ENCODE results near the gene VTCN1.

VTCN1 gene

GRCh38 chr1:117208580-117208979, 2.1 kb downstream of the VTCN1 start:
- DNase-seq: no peak

DNA sequence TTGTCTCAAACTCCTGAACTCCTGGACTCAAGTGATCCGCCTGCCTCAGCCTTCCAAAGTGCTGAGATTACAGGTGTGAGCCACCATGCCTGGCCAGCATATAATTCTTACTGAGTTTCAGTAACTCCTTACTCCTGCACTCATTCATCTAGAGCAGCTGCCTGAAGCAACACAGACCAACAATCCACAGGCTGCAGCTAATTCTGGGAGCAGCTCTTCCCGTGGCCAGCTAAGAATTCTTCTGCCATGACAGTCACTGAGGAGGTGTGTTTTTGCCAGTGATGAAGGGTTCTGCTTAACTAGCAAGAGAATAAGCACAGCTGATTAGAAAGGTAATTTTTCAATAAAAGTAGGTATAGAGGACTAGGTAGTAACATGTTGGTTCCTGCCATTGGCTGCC, 5.4 kb downstream of the VTCN1 start:
- DNase-seq: no peak

GRCh38 chr1:117201808-117202207, 8.9 kb downstream of the VTCN1 start:
- DNase-seq: no peak

GRCh38 chr1:117198097-117198496, 12.6 kb downstream of the VTCN1 start:
- DNase-seq: no peak

- DNase-seq: no peak
Measured at GRCh38 chr1:117189726-117190125, 21.0 kb downstream of the VTCN1 start.

GRCh38 chr1:117188816-117189437, 21.8 kb downstream of the VTCN1 start:
- DNase-seq: no peak

- DNase-seq: no peak
Measured at GRCh38 chr1:117188170-117188815, 22.4 kb downstream of the VTCN1 start.

GRCh38 chr1:117183112-117183511, 27.6 kb downstream of the VTCN1 start:
- DNase-seq: no peak

- no peak for DNase-seq
Measured at GRCh38 chr1:117182319-117182718, 28.4 kb downstream of the VTCN1 start.

DNA sequence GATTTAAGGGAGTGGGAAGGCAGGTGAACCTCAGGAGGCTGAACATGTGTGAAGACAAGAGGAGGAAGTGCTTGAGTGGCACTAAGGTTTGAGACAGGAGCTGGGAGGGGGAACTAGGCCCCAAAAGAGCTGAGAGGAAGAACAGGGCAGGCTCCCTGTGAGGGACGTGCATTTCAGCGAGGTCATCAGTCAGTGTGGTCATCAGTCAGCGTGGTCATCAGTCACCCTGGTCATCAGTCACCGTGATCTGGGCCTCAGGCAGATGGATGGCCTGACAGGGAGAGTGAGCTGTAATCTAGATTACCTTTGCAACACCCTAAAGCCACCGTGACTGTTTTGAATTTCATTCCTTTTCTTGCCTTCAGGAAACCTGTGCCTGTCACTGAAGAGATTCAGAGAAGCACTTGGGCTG, 29.1 kb downstream of the VTCN1 start:
- DNase-seq: no peak

DNA sequence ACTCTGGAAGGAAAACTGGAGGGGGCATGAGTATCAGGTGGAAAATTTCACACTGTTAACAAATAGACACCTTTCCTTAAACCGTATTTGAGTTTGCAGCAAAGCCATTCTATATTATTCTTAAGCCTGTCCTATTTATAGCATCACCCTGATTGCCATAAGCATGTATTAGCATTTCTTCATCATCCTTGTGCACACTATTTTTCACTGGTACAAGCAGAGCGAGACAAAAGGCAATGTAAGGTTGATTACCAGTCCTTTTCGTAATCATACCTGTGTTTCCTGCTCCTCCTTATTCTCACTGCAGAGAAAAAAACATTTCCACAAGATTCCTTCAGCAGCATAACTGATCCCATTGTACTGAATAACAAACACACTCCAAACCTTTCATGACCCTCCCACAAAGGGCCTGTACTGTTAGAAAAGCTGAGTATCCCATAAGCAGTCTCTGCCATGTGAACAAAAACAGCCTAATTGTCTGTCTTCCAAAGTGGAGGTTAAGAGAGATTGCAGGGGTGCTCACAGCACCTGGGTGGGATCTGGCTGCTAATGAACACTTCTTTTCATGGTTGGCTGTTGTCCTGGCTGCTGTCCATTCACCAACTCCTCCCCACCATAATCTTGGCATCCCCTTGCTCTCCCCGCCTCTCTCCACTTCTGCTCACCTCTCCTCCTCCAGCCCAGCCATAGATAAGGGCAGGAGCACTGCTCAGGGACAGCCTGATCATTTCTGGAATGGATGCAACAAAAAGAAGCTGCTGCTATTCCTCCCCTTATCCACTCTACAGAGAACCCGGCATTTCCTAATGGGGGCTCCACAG, 30.4 kb downstream of the VTCN1 start:
- no peak for DNase-seq

- no peak for DNase-seq
Measured at GRCh38 chr1:117179471-117179870, 31.3 kb downstream of the VTCN1 start.

DNA sequence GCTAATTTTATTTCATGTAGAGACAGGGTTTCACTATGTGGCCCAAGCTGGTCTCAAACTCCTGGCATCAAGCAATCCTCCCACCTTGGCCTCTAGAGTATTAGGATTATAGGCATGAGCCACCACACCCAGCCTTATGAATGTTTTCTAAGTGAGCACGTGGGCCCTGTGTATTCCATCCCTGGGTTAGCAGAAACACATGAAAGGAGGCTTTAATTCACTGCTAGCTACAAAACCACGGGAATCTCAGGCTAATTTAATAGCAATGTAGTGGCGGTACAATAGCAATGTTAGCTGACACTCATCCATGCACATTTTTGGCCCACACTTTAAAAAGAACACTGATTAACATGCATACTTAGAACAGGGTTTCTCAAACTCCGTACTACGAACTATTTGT, 32.0 kb downstream of the VTCN1 start:
- DNase-seq: no peak

GRCh38 chr1:117177376-117177775, 33.4 kb downstream of the VTCN1 start:
- DNase-seq: no peak

- DNase-seq: no peak
Measured at GRCh38 chr1:117176579-117176978, 34.1 kb downstream of the VTCN1 start.

DNA sequence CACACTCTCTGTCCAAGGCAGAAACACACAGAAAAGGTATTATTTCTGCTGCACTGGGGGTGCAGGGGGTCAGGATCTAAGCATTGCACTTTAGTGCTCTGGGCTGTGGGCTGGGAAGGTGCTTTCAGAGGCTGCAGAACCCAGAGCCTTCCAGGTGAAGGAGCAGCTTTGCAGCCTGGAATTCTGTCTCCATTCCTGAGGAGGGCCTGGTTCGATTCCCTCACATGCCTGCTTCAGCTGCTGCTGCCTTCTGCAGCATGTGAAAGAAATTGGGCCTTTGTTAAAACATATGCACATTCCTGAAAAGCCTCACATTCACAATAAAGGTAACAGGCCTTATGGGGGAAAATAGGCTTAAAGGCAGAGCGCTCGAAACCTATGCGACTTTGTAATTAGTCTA, 35.9 kb downstream of the VTCN1 start:
- no peak for DNase-seq

- DNase-seq: no peak
Measured at GRCh38 chr1:117173691-117174090, 37.0 kb downstream of the VTCN1 start.

GRCh38 chr1:117173006-117173405, 37.7 kb downstream of the VTCN1 start:
- DNase-seq: no peak

- no peak for DNase-seq
Measured at GRCh38 chr1:117171900-117172511, 38.7 kb downstream of the VTCN1 start.

DNA sequence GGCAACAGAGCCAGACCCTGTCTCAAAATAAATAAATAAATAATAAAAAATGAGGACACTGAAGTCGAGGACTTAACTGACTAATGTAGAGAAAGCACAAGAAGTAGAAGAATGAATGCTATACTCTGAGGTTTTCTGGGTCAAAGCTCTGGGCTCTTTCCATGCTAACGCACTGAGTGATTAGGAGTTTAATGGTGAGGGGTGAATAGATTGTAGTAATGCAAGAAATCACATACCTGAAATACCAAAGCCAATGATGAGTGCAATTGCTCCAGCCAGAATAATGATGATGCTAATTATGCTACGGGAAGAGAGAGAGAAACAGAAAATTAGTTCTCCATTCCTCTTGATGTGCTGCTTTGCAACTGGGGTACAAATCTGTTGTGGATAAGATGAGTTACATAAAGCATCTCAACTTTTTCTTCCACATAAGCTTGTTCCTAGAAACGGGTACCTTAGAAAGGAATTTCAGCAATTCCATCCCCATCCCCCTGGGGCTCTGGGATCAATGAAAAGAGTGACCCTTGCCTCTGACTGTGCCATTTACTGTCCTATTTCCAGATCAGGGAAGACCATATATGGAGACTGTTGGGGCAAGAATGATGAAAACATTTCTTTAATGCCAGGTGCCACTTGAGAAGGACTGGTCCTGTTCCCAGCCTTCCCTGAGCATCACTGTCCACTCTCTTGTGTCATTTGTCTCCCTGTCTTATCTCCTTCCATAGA, 40.7 kb downstream of the VTCN1 start:
- no peak for DNase-seq

GRCh38 chr1:117167402-117167801, 43.3 kb downstream of the VTCN1 start:
- no peak for DNase-seq

DNA sequence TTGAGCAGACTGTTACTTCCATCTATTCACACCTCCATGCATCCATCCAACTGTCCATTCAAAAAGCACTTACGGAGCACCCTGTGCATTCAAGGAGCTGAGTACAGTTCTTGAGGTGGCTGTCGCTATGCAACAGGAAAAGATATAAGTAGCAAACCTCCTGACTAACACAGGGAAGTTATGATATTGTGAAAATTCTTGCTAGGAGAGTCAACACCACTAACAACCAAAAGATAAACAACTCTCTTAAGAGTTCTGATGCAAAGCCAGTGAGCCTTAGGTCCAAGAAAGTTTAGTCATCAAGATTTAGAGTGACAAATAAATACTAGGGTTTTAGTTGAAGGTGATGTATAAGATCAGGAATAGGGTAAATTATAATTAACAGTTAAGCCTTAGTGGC, 44.7 kb downstream of the VTCN1 start:
- no peak for DNase-seq

DNA sequence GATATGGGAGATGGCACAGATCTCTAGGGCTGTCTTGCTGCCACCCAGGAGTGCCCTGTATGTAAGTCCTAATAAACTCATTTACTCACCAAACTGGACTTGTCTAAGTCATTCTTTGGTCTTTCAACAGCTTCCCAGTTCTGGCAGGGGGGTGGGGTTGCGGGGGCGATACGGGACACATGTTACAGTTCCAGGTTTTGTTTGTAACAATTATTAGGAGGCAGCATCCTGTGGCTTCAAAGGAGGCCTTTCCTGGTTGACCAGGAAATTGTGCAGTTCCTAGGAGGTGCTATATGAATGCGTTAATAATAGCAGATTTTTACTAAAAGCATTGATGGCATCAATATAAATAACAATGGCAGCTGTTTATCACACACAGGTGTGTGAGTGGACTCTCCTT, 46.5 kb downstream of the VTCN1 start:
- no peak for DNase-seq
